B cell (primary cell): ENCODE data around the gene MAPKAPK5.

Experiments used
- CTCF ChIP-seq: fragments of 200-600 bp; IDR thresholded peaks from one replicate; pipeline ENCODE4 v1.8.0; 2022; ENCODE audit warnings: antibody characterized with exemption, mild to moderate bottlenecking
- EZH2 ChIP-seq: IDR thresholded peaks from 2 replicates; pipeline ENCODE4 v1.6.1; 2012; ENCODE audit warnings: borderline replicate concordance, low read depth, mild to moderate bottlenecking, moderate library complexity, low read length; ENCODE audit not compliant: insufficient read depth, poor library complexity, severe bottlenecking

- no peak for TF ChIP-seq CTCF
- no peak for TF ChIP-seq EZH2
Measured at GRCh38 chr12:111936869-111937268, 94.8 kb downstream of the MAPKAPK5 start.
